HG03060 (cell line): ENCODE measurements around the gene FOXJ1.

Experiments
- ATAC-seq: cut with Tn5 transposase; IDR thresholded peaks from one replicate; pipeline ENCODE4 v1.9.1; 2021; ENCODE audit warnings: low read depth, moderate number of reproducible peaks; ENCODE audit not compliant: unreplicated experiment

FOXJ1 gene

DNA sequence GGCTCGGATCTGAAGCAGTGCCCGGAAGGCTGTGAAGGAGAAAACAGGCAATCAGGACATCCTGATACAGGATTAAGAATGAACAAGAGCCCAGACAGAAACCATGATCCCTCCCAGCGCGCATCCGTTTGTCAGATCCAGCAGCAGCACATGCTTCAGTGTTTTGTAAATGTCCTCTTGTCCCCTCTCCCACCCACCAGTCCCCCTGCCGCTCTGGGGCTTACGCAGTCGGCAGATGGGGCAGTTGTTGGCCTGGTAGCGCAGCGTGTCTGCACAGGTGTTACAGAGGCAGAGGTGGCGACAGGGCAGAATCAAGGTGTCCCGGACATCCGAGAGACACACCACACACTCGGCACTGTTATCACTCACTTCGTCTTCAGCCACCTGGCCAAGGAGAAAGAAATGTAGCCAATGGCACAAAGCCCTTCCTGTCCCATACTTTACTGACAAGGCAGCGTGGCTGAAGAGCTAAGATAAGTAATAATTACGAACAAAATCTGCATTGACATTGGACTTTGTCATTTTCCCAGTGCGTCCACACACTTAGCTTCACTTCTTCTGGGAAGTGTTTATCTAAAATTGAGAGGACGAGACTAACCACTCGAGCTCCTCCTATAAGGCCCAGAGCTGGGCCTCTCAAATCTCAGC lies 20.7 kb upstream of the FOXJ1 start:
- ATAC-seq = no peak

DNA sequence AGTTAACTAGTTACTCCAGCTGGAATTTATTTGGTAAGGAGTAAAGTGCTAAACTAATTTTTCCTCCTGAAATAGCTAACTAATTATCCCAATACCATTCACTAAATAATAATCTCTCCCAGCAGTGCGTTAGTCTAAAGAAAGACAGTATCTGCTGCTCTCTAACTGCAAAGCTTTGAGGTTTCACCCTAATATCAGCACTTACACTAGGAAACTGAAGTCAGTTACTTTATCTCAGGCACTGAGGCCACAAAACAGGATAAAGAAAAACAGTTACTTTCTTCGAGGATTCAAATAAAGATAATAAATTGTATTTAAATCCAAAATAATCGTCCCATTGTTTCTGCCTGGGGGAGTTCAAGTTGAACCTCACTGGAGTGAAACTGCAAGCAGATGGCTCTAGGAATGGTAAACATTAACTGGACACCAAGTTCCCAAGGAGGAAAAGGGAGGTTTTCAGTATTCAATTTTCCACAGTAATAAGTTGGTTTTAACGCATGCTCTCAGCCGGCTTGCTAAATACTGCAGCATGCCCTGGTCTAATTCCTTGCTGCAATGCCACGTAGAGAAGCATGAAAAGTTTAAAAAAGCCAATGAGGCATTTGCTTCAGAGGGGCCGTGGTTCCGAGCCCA lies 20.0 kb upstream of the FOXJ1 start:
- ATAC-seq = no peak

DNA sequence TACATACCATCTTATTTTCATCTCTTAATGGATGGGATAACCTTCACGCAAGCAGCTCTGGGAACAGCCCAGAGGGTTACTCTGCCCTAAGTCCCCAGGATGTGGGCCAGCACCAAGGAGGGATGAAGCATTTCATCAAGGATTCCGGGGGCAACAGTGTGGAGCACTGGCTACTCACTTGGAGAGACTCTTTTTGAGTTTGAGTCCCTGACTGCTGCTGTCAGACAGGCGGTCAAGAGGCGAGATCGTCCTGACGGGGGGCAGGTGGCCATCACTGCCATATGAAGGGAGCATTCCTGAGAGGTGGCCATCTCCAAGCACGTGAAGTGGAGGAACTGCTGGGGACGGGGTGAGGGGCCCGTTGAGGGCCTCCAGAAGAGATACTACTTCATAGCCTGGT lies 18.1 kb upstream of the FOXJ1 start:
- ATAC-seq = no peak

DNA sequence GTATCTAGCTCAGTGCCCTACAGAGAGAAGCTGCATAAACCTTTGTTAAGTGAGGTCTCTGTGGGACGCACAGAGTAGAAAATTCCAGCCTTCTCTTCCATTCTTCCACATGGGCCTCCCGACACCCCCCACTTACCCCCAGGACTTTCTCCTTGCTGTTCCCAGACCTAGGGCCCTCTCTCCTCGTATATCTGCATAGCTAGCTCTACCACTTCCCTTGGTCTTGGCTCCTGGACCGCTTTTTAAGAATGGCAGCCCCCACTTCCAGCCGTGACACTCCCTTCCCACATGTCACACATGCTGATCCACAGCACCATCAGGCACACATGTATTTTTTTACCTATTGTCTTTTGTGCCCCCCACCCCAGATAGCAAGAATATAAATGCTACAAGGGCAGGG lies 16.7 kb upstream of the FOXJ1 start:
- no peak for ATAC-seq

DNA sequence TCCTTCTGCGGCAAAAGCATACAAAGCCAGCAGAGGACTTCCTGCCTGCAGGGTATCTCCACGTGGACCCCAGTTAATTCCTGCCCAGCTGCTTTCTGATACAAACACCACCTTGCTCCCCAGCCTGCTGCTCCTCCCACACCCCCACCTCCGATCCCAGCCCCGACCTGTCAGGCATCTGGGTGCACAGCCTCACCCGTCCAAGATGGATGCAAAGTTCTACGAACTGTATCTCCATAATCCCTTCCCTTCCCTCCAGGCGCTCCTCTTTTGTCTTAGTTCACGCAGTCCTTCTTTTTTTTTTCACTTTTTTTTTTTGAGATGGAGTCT lies 15.6 kb upstream of the FOXJ1 start:
- ATAC-seq = no peak

DNA sequence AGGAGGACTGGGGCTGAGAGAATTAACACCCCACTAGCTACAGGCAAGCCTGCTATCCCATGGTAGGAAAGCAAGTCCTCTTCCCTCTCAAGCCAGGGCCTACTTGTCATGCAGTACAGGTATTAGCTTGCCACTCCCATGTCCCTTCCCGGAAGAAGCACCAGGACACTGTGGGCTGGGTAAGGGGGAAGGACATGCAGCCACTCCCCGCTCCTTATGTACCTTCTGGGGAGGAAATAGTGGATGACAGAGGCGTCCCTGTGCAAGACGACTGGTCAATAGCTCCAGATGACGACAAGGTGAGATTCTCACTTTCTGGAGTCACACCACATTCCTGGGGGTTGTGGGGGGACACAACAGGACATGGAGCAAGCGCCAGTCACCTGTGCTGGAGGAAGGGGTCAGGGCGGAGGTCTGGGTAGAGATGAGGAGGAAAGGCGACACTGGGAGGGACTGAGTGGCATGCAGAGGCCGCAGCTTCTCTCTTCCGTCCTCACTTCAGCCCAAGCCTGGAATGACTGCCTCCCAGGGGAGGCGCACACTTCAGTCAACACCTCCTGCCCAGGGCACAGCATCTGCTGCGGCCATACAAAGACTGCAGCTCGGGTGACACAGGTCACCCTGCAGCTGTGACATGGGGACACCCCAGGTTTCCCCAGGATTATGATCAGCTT lies 15.1 kb upstream of the FOXJ1 start:
- no peak for ATAC-seq

DNA sequence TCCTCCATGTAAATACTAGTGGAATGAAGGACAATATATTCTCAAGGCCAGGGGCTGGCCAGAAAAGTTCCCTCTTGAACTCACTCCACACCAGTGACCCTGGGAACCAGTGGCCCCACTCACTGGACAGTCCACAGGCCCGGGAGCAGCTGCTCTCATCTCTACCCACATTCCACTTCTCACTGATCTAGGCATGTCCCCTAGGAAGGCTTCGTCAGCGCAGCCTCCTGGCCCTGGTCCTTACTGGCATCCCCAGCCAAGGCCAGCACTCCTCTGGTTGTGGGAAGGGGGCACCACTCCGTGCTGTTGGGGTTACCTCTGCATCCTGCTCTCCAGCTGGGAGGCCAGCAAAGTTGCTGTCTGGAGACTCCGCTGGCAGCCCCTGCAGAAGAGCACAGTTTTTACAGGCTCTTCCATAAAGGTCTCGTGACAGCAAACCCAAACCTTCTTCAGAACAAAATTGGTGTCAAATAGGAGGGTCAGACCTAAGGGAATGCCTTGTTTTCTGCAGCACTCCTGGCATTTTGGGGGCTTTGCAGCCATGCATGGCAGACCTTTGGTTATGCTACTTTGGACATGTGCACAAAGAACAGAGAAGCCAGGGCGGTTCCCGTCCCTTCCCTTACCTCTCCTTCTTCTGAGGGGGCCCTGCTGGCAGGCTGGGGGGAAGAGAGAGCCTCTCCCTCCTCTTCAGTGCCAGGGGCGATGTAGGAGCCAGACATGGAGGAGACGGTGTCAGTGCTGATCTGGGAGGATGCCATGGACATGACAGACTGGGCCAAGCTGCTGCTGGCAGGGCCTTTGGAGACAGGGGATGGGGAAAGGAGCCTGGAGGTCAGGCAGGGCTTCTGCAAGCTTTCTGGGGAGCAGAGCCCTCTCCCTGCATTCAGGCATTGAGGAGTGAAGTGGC lies 14.1 kb upstream of the FOXJ1 start:
- ATAC-seq = no peak

DNA sequence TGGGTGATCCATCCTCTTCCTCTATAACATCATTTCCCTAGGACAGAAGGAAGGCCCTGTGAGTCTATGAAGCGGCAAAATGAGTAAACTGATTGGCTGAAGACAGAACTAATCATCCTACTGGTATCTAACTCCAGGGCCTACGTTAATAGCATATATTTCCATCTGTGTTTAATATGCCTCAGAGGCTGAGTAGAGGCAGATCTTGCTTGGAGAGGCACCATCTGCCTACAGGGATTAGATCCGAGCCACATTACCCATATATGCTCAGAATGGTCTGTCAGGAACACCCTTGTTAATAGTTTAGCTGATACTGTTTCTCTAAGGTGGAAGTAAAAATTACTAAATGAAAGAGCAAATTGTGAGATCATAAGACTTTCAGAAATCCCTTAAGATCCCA lies 13.2 kb upstream of the FOXJ1 start:
- no peak for ATAC-seq

DNA sequence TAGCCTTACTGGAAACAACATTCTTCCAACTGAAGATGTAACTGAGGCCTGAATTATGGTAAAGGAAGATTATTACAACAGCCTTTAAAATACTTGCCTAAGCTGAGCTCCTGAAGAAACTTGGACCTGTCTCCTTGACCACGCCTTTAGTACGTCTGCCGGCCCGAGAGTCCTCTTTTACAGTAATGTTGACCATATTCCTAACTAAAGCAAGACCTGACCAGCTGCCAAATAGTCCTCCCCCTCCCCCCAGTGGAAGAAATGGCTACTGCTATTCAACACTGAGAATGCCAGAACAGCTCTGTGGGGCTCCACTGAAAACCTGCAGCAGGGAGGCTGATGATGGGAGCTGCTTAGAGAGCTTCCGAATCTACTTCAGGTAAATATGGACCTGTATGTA lies 12.6 kb upstream of the FOXJ1 start:
- no peak for ATAC-seq

DNA sequence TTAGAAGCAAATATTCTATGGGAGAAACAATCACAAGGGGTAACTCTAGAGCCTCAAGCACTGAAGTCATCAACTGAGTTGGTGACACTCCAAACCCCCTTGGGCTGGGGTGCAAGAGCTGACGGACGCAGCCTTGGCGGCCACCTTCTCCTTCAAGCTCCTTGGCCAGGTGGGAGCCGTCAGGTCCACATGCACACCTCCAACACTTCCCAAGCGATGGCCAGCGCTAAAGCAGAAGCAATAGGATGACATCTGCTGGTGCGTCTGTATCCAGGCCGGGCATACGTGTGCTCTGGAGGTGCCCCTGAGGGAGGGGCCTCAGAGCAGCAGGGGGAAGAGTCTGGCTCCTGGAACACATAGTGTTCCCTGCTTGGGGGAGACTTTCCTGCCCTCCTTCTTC lies 12.2 kb upstream of the FOXJ1 start:
- no peak for ATAC-seq

DNA sequence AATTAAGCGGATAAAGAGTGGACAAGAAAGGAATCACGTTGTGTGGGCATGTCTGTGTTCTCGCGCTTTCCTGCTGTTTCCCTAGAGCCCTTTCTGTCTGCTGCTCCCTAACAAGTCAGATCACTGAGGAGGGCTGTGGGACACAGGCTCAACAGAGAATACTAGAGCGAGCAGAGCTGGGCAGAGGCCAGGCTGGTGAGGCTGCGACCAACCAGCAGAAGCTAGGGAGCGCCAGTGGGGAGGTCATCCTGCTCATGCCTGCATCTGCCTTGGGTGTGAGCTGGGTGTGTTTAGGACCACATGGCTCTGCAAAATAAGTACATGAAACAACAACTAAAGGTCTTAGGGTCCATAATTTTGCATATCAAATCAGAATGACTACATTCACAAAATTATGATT lies 11.5 kb upstream of the FOXJ1 start:
- ATAC-seq = no peak

DNA sequence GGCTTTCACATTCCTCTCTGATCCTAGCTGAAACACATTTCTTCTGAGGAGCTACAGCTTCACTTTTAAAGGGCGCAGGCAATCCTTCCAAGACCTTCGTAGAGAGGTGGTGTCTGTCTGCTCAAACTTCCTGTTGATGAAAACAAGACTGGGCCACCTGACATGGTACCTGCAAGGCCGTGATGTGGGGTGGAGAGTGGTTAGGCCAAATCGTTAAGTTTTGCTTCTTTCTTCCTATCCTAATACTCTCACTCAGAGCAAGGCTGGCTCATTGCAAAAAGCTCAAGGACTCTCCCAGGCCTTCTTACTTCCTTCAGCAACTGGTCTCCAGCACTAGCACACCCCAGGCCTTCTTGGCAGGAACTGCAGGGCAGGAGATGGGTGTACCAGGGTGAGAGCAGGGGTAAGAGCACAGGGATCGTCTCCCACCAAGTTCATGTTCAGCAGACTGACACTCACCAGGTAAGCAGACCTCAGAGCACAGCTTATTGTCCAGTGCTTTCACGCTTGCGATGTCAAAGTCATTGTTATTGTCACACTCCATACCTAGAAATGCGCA lies 10.9 kb upstream of the FOXJ1 start:
- ATAC-seq = no peak

DNA sequence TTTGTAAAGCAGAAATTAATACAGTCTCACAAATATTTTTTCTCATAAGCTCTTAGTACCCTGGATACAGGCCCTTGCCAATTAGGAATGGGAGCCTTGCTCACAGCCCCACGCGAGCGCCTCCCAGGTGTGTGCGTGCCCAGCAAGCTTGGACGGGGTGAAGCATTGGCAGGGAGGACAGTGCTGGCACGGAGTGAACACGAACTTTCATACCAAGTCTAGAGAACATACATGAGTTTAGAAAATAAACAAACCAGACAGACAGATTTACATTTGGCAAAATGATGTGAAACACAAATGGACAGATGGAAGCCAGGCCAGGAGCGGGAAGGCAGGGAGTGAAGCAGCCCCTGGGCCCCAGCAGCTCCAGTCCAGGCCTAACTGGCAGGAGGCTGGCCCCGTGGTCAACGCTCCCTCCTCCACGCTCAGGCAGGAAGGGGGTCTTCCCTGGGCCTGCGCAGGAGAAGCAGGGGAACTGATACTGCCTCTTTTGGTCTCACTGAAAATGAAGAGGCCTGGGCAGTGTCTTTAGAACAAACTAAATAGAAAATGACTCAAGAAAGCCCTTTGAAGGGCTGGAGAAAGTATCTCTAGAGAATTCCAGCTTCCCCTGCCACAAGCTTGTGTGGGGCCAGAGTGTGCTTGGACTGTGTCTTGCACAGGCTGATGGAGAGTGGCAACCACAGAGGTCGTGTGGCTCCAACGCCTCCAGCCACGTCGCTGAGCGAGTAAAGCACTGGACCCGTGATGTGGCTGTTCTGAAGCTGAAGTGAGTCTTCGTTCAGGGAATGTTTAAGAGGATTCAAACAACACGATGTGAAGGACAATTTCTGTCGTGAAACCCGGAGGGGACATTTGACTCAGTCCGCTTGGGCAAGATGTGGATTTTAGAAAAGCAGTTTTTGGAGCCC lies 9.9 kb upstream of the FOXJ1 start:
- ATAC-seq = no peak

DNA sequence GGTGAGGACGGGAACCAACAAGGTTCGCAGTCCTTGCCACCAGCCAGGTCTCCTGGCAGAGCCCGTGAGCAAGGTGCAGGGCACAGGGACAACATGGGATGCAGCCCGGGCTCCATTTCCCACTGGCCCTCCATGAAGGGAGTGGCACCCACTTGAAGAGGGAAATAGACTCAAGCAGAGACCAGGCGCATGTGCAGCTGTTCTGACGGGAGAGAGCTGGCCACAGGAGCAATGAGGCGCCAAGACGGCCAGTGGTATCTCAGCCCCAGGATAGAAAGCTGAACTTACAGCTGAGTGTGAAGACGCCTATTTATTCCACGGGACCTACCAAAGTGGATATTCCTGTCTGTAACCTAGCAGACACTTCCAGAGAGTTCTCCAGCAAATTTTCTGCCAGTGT lies 8.2 kb upstream of the FOXJ1 start:
- no peak for ATAC-seq

DNA sequence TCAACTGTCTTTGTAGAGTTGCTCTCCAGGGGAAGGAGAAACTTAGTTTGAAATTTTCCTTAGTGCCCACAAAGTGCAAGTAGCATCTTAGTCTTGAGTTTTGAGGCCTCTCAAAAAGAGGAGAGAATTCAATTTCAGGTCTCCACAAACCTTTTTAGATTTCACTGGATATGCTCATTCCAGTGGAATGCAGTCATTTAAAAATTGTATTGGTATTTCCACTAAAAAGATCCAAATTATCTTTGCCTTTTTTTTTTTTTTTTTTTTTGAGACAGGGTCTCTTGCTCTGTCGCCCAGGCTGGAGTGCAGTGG lies 6.9 kb upstream of the FOXJ1 start:
- ATAC-seq = no peak

DNA sequence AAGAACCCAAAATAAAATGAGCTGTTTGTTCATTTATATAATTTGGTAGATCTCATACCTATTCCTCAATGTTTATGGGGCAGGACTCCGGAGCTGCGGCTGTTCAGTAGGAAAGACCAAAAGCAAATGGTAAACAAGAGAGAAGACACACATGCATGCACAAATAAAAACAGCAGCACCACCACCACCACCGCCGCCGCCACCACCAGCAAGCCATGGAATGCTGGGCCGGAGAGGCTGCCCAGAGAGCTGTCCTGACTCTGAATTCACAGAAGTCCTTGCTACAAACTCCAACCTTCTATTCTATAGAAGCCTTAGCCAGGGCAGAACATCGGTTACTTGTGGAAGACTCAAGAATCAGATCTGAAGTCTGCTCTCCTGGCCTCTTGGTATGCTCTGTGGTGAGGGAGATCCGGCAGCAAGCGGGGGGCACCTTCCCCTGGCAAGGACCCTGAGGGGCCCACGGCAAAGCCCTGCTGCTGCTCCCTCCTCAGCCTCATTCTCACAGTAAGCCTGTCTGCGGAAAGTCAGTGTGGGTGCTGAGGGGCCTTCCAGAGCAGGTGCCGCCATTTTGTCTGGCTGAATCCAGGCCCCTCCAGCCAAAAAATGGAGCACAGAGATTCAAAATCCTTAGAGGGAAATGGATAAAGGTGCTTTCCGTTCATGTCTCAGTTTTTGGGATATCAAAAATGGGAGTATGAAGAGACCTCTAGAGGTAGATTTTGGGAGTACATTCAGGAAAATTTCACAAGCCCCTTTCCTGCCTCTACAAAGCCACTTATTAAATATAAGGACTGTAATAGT lies 6.4 kb upstream of the FOXJ1 start:
- ATAC-seq = no peak

DNA sequence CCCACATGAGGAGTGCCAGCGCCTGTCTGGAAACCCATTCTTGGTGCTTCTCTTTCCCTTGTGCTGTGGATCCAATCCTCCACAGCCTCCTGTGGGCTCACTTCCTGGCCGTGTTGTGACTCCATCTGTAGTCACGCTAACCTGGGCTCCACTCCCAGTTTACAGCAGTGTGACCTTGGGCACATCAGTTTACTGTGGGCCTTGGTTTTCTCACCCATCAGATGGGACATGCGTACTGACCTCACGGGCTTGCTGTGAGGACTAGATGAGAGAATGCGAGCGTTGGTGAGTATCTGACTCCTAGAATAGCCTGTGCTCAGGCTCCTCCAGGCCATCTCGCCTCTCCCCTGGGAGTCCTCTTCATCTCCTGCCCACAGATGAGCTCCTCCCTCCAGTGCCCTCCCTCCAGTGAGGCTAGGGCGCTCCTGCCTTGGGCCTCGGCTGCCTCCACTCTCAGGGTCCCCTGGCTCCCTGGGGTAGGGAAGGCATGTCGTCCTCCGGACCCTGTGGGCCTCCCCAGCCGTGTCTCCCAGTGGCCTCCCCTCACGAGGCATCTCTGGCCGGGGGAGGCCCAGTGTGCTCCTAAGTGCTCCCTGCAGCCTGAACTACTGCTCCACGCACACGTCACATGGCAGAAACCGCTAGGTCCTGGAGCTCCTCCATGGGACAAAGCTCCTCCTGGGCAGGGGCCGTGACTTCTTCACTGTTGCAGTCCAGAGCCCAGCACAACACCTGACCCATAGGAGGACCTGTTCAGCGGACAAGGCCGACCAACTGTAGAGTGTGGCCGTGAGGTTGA lies 5.2 kb upstream of the FOXJ1 start:
- no peak for ATAC-seq

DNA sequence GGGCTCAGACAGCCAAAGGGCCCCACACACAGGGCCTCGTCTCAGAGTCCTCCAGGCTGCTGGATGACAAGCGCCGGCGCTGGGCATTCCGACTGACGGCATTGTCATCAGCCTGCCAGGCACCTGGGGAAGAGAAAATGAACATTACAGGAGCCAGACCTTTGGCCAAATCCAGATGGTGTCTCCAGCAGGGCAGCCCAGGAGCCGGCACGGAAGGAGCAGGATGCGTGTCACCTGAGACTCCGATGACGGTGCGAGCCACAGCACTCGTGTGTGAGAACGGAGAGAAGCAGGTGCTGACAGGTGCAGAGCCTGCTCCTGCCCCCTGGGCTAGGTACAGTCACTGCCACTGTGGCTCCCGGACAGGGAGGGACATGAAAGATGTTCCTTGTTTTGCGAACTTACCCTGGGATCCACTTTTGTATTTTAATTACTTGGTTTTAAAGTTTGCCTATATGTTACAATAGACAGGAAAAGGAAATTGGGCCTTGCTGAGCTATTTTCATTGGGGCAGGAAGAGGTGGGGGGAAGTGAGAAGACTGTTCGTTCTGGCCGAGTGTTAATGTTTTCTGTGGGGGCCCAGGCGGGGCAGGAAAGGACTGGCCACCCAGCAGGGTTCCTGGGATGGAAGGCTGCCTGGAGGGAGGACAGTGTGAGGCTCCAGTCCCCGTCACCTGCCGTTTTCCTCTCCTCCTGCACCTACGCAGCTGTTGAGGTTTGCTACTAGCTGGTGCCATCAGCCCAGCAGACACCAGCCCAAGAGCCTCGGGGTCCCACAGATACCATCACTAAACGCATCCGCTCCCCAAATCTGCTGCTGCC lies 4.4 kb upstream of the FOXJ1 start:
- ATAC-seq = no peak
